OCI-LY3 (cell line): Measurements from ENCODE around the gene CLCN4.

Source experiments
- H2AFZ ChIP-seq: fragments of 200-600, 300-600 bp; shearing (Covaris generic); 2 replicates; pipeline ENCODE4 v1.6.0; 2014; ENCODE audit warnings: antibody characterized with exemption, low read depth, low read length
- H3K27ac ChIP-seq: fragments of 200-600, 300-600 bp; sonication (generic); 2 replicates; pipeline ENCODE4 v1.5.1; 2014; ENCODE audit warnings: mild to moderate bottlenecking, low read length, moderate library complexity, mixed read lengths
- H3K27me3 ChIP-seq: fragments of 200-600, 300-600 bp; sonication (generic); 2 replicates; pipeline ENCODE4 v1.6.1; 2014; ENCODE audit warnings: low read depth, low read length, mixed read lengths
- H3K36me3 ChIP-seq: fragments of 200-600, 300-600 bp; sonication (generic); replicated peaks from 2 replicates; pipeline ENCODE3; 2014; ENCODE audit warnings: low read depth, low read length, mixed read lengths
- H3K4me1 ChIP-seq: fragments of 300-600, 200-600 bp; sonication (generic); 2 replicates; pipeline ENCODE4 v1.6.1; 2014; ENCODE audit warnings: low read length, mixed read lengths
- H3K4me2 ChIP-seq: fragments of 200-600, 300-600 bp; sonication (generic); 2 replicates; pipeline ENCODE4 v1.6.1; 2014; ENCODE audit warnings: low read length, mixed read lengths
- H3K4me3 ChIP-seq: fragments of 300-600, 200-600 bp; sonication (generic); 2 replicates; pipeline ENCODE4 v1.5.1; 2014; ENCODE audit warnings: antibody characterized with exemption, mild to moderate bottlenecking, low read length, moderate library complexity
- H3K79me2 ChIP-seq: fragments of 300-600, 200-600 bp; shearing (Covaris generic); 2 replicates; pipeline ENCODE4 v1.6.1; 2014; ENCODE audit warnings: mild to moderate bottlenecking, low read length, mixed read lengths
- H3K9ac ChIP-seq: fragments of 300-600, 200-600 bp; shearing (Covaris generic); 2 replicates; pipeline ENCODE4 v1.6.0; 2014; ENCODE audit warnings: mild to moderate bottlenecking, low read length, moderate library complexity
- H3K9me3 ChIP-seq: fragments of 200-600, 300-600 bp; shearing (Covaris generic); 2 replicates; pipeline ENCODE4 v1.6.1; 2014; ENCODE audit warnings: low read length, mixed read lengths; ENCODE audit not compliant: insufficient read depth
- H4K20me1 ChIP-seq: fragments of 200-600, 300-600 bp; sonication (generic); 2 replicates; pipeline ENCODE4 v1.6.1; 2016; ENCODE audit warnings: low read length, mixed read lengths; ENCODE audit not compliant: insufficient read depth
- EZH2phosphoT487 ChIP-seq: fragments of 200-600 bp; shearing (Covaris generic); IDR thresholded peaks from 2 replicates; pipeline ENCODE4 v1.6.1; 2018; ENCODE audit warnings: antibody characterized with exemption, mixed run types, low read depth
- TF ChIP-seq, protein P1 (sequence below): fragments of 200-600, 300-600 bp; sonication (generic); IDR thresholded peaks from 2 replicates; pipeline ENCODE4 v1.5.1; 2014; ENCODE audit warnings: antibody characterized with exemption, low read length, low read depth

CLCN4 gene

DNA sequence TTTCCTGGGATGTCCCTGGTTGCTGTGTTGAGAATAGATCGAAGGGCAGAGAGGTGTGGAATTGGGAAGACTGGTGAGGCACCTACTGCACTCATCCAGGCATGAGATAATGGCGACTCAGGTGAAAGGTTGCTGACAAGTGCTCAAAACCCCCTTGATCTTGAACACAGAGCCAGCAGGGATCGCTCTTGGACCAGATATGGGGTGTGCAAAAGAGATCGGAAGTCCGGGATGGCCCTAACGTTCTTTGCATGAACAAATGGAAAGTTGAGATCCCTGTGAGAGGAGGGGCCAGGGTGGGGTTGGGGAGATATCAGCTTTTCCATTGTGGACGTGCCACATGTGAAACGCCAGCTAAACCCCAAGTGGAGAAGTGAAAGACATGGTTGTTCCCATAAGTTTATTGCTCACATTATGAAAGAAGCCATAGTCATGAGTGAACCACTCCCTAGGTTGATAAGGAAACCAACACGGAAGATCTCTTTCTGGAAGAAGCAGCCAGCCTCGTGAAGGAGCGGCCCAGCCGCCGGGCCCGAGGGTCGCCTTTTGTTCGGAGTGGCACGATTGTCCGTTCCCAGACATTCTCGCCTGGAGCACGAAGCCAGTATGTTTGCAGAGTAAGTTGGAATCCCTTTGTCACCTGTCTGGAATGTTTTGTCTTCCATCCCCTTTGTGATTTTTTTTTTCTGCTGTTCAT, 22.6 kb upstream of the CLCN4 start:
- Histone ChIP-seq H3K9me3 (no peaks in the 10 kb centered on the region), H3K4me2 (no peak overlapping the region), H3K36me3 (no peaks in the 10 kb centered on the region), H3K27ac (no peak overlapping the region), H3K79me2 (no peaks in the 10 kb centered on the region), H4K20me1 (no peaks in the 10 kb centered on the region), H3K4me3 (no peak overlapping the region), H3K4me1 (no peaks in the 10 kb centered on the region), H3K27me3 (no peaks in the 10 kb centered on the region), H2AFZ (no peak overlapping the region), H3K9ac (no peak overlapping the region)
- no peak for TF ChIP-seq EZH2phosphoT487
- TF ChIP-seq, protein P1, sequence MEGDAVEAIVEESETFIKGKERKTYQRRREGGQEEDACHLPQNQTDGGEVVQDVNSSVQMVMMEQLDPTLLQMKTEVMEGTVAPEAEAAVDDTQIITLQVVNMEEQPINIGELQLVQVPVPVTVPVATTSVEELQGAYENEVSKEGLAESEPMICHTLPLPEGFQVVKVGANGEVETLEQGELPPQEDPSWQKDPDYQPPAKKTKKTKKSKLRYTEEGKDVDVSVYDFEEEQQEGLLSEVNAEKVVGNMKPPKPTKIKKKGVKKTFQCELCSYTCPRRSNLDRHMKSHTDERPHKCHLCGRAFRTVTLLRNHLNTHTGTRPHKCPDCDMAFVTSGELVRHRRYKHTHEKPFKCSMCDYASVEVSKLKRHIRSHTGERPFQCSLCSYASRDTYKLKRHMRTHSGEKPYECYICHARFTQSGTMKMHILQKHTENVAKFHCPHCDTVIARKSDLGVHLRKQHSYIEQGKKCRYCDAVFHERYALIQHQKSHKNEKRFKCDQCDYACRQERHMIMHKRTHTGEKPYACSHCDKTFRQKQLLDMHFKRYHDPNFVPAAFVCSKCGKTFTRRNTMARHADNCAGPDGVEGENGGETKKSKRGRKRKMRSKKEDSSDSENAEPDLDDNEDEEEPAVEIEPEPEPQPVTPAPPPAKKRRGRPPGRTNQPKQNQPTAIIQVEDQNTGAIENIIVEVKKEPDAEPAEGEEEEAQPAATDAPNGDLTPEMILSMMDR, result no peak

DNA sequence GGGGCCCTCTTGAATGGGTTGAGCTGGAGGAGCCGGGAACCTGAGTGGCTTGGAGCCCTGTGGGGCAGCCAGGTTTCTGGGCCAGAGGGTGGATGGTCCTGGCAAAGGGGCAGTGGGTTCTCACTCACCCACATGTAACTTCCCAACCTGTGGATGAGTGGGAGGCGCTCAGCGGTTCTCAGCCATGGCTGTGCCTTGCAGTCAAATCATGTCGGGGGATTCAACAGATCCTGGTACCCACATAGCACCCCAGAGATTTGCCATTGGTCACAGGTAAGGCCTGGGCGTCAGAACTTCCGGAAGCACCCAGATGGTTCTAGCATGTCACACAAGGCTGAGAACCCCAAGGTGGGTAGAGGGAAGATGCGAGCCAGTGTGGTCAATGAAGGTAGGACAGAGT, 21.9 kb upstream of the CLCN4 start:
- Histone ChIP-seq H3K27me3 (no peaks in the 10 kb centered on the region), H4K20me1 (no peaks in the 10 kb centered on the region), H2AFZ (no peak overlapping the region), H3K27ac (no peak overlapping the region), H3K9me3 (no peaks in the 10 kb centered on the region), H3K4me1 (no peaks in the 10 kb centered on the region), H3K36me3 (no peaks in the 10 kb centered on the region), H3K4me2 (no peak overlapping the region), H3K4me3 (no peak overlapping the region), H3K9ac (no peak overlapping the region), H3K79me2 (no peaks in the 10 kb centered on the region)
- TF ChIP-seq, protein P1, result no peak
- no peak for TF ChIP-seq EZH2phosphoT487

DNA sequence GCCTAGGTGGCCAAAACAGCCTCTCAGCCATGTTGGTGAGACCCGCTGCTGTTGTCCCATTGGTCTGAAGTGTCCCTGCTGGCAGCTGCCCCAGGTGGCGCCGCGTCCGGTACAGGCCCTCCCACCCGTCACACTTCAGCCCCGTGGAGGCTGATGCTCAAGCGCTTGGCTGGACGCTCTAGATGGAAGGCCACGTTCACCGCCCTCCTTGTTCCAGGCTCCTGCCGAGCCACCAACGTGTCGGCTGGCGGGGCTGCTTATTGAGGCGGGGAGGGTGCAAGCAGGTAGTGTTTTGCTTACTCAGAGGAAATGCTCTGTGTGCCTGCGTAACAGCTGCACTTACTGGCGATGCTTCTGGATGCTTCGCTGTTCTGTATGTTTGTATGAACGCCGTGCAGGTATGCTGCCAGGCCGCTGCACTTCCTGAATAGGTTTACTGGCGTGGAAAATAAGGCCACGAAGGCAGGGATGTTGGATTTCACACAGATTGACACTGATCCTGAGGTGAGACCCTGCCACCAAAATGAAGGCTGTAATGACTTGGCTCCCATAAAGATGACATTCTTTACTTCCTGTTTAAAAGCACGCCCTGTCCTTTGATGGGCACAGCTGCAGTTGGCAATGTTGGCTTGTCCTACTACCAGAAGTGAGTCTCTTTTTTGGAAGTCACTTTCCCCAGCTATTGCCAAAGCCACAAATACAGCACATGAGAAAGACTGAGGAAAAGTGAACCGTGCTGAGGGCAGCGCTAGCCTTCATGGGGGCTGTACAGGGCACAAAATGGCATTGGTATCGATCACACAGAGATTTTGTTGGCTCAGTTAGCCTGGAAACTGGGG, 21.0 kb upstream of the CLCN4 start:
- no peaks in the 10 kb centered on the region for H3K27me3 ChIP-seq
- no peak overlapping the region for H3K9ac ChIP-seq
- no peak overlapping the region for H3K4me2 ChIP-seq
- no peaks in the 10 kb centered on the region for H4K20me1 ChIP-seq
- no peaks in the 10 kb centered on the region for H3K36me3 ChIP-seq
- no peaks in the 10 kb centered on the region for H3K79me2 ChIP-seq
- H3K4me1 ChIP-seq, result no peaks in the 10 kb centered on the region
- TF ChIP-seq, protein P1, result no peak
- TF ChIP-seq EZH2phosphoT487, result no peak
- H2AFZ ChIP-seq, result no peak overlapping the region
- no peaks in the 10 kb centered on the region for H3K9me3 ChIP-seq
- H3K27ac ChIP-seq, result no peak overlapping the region
- no peak overlapping the region for H3K4me3 ChIP-seq

DNA sequence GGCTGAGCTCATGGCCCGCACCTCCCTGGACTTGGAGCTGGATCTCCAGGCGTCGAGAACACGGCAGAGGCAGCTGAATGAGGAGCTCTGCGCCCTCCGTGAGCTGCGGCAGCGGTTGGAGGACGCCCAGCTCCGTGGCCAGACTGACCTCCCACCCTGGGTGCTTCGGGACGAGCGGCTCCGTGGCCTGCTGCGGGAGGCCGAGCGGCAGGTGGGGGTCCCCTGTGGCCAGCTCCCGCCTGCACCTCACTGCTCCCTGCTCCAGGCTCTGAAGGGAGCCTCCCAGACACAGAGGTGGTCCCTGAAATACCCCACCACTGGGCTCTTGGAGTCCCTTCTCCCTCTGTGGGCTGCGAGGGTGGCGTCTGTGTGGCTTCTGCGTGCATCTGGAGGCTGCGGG, 18.0 kb upstream of the CLCN4 start:
- Histone ChIP-seq H2AFZ (no peak overlapping the region), H3K9me3 (no peaks in the 10 kb centered on the region), H3K4me1 (no peaks in the 10 kb centered on the region), H3K79me2 (no peaks in the 10 kb centered on the region), H3K4me3 (no peak overlapping the region), H4K20me1 (no peaks in the 10 kb centered on the region), H3K9ac (no peak overlapping the region), H3K27ac (no peak overlapping the region), H3K36me3 (no peaks in the 10 kb centered on the region), H3K4me2 (no peak overlapping the region), H3K27me3 (no peaks in the 10 kb centered on the region)
- TF ChIP-seq EZH2phosphoT487, result no peak
